ENCODE measurements around the gene PRDM7. TPM values are rescaled to one million over a fixed set of nuclear protein-coding genes. Genes with fewer than 3 reads are reported as not detected.
"Not testable (repeated sequence)": the region's sequence is repeated elsewhere in the genome, so short reads cannot be mapped to it uniquely, and the experiment has no call there.

The PRDM7 gene
- total RNA-seq, 2 experiments from 2014 or later = not detected

- H3K4me3 Mint-ChIP-seq; intact Hi-C loops (cut with micrococcal nuclease); H3K27ac Mint-ChIP-seq; POLR2A ChIA-PET; H3K36me3 Mint-ChIP-seq; DNase-seq; H3K27me3 Mint-ChIP-seq: not testable (repeated sequence)
- peaks cover 27% of the 10 kb centered on the region for H3K9me3 Mint-ChIP-seq
- CTCF ChIA-PET = interaction anchor here (1.2 kb wide), 1 partner anchor 26 kb away, joined by 5 read pairs; no protein-coding TSS in a partner anchor
- H3K4me1 Mint-ChIP-seq (ENCODE audit: low read depth) = peaks cover 19% of the 10 kb centered on the region
Observed at GRCh38 chr16:90056521-90056920, 20.6 kb downstream of the PRDM7 start.

GRCh38 chr16:90055371-90055770, 21.8 kb downstream of the PRDM7 start:
- Mint-ChIP-seq H3K36me3 (peaks cover 9% of the 10 kb centered on the region), H3K9me3 (peaks cover 27% of the 10 kb centered on the region), H3K27ac (no peak overlapping the region), H3K4me3 (no peak overlapping the region), H3K27me3 (peaks cover 2% of the 10 kb centered on the region), H3K4me1 (ENCODE audit: low read depth) (peaks cover 19% of the 10 kb centered on the region)
- CTCF ChIA-PET = no interaction called here
- DNase-seq = no peak
- intact Hi-C loops (cut with micrococcal nuclease) = no loop called here
- POLR2A ChIA-PET = no interaction called here

GRCh38 chr16:90054554-90054953, 22.6 kb downstream of the PRDM7 start:
- intact Hi-C loops (cut with micrococcal nuclease) = no loop called here
- peaks cover 27% of the 10 kb centered on the region for H3K9me3 Mint-ChIP-seq
- ChIA-PET POLR2A (no interaction called here), CTCF (no interaction called here)
- no peak overlapping the region for H3K27ac Mint-ChIP-seq
- no peak overlapping the region for H3K4me3 Mint-ChIP-seq
- H3K36me3 Mint-ChIP-seq = peaks cover 9% of the 10 kb centered on the region
- no peak for DNase-seq
- H3K27me3 Mint-ChIP-seq = no peaks in the 10 kb centered on the region
- H3K4me1 Mint-ChIP-seq (ENCODE audit: low read depth) = peaks cover 19% of the 10 kb centered on the region

GRCh38 chr16:90053902-90054500, 23.1 kb downstream of the PRDM7 start:
- intact Hi-C loops (cut with micrococcal nuclease) = no loop called here
- peaks cover 9% of the 10 kb centered on the region for H3K36me3 Mint-ChIP-seq
- no peak for DNase-seq
- CTCF ChIA-PET = no interaction called here
- no peak overlapping the region for H3K27ac Mint-ChIP-seq
- no peaks in the 10 kb centered on the region for H3K27me3 Mint-ChIP-seq
- no peak overlapping the region for H3K4me3 Mint-ChIP-seq
- peaks cover 19% of the 10 kb centered on the region for H3K4me1 Mint-ChIP-seq (ENCODE audit: low read depth)
- POLR2A ChIA-PET = no interaction called here
- peaks cover 27% of the 10 kb centered on the region for H3K9me3 Mint-ChIP-seq

- no peak overlapping the region for H3K4me3 Mint-ChIP-seq
- H3K27me3 Mint-ChIP-seq = peaks cover 5% of the 10 kb centered on the region
- no peak for DNase-seq
- H3K4me1 Mint-ChIP-seq (ENCODE audit: low read depth) = peaks cover 7% of the 10 kb centered on the region
- H3K36me3 Mint-ChIP-seq = peaks cover 9% of the 10 kb centered on the region
- CTCF ChIA-PET = no interaction called here
- POLR2A ChIA-PET = interaction anchor here (1.1 kb wide), 1 partner anchor 32 kb away, joined by 3 read pairs; no protein-coding TSS in a partner anchor
- intact Hi-C loops (cut with micrococcal nuclease) = no loop called here
- no peak overlapping the region for H3K27ac Mint-ChIP-seq
- H3K9me3 Mint-ChIP-seq = peaks cover 27% of the 10 kb centered on the region
Observed at GRCh38 chr16:90050969-90051368, 26.2 kb downstream of the PRDM7 start.

- Mint-ChIP-seq H3K27me3 (peaks cover 5% of the 10 kb centered on the region), H3K9me3 (peaks cover 12% of the 10 kb centered on the region), H3K4me3 (no peak overlapping the region), H3K27ac (no peak overlapping the region), H3K4me1 (ENCODE audit: low read depth) (peaks cover 7% of the 10 kb centered on the region), H3K36me3 (peaks cover 2% of the 10 kb centered on the region)
- POLR2A ChIA-PET = no interaction called here
- no peak for DNase-seq
- CTCF ChIA-PET = no interaction called here
- intact Hi-C loops (cut with micrococcal nuclease) = no loop called here
Observed at GRCh38 chr16:90048737-90049330, 28.3 kb downstream of the PRDM7 start.

- intact Hi-C loops (cut with micrococcal nuclease) = no loop called here
- POLR2A ChIA-PET = no interaction called here
- Mint-ChIP-seq H3K36me3 (peaks cover 3% of the 10 kb centered on the region), H3K27ac (no peak overlapping the region), H3K4me1 (ENCODE audit: low read depth) (peaks cover 7% of the 10 kb centered on the region), H3K9me3 (peaks cover 9% of the 10 kb centered on the region), H3K27me3 (peaks cover 5% of the 10 kb centered on the region), H3K4me3 (no peak overlapping the region)
- DNase-seq = no peak
- CTCF ChIA-PET = interaction anchor here (1.1 kb wide), 1 partner anchor 33 kb away, joined by 3 read pairs; no protein-coding TSS in a partner anchor
Observed at GRCh38 chr16:90048347-90048722, 28.8 kb downstream of the PRDM7 start.

- H3K4me3 Mint-ChIP-seq = no peak overlapping the region
Observed at GRCh38 chr16:90047714-90048346, 29.3 kb downstream of the PRDM7 start.

GRCh38 chr16:90046971-90047713, 30.0 kb downstream of the PRDM7 start:
- H3K27ac Mint-ChIP-seq = no peak overlapping the region
- H3K4me1 Mint-ChIP-seq (ENCODE audit: low read depth) = peaks cover 7% of the 10 kb centered on the region
- ChIA-PET POLR2A (no interaction called here), CTCF (interaction anchor here (0.5 to 1.1 kb wide), 2 partner anchors 34 to 99 kb away, joined by 3 read pairs; no protein-coding TSS in a partner anchor)
- peaks cover 3% of the 10 kb centered on the region for H3K9me3 Mint-ChIP-seq
- H3K36me3 Mint-ChIP-seq = peaks cover 6% of the 10 kb centered on the region
- DNase-seq = no peak
- H3K27me3 Mint-ChIP-seq = peaks cover 5% of the 10 kb centered on the region
- intact Hi-C loops (cut with micrococcal nuclease) = no loop called here
- H3K4me3 Mint-ChIP-seq = no peak overlapping the region

More at GRCh38 chr16:90047714-90048346, 29.3 kb downstream of the PRDM7 start:
- H3K36me3 Mint-ChIP-seq = peaks cover 5% of the 10 kb centered on the region
- no peak overlapping the region for H3K27ac Mint-ChIP-seq
- peaks cover 7% of the 10 kb centered on the region for H3K4me1 Mint-ChIP-seq (ENCODE audit: low read depth)
- POLR2A ChIA-PET = no interaction called here
- peaks cover 5% of the 10 kb centered on the region for H3K27me3 Mint-ChIP-seq
- CTCF ChIA-PET = interaction anchor here (1.1 kb wide), 1 partner anchor 34 kb away, joined by 3 read pairs; no protein-coding TSS in a partner anchor
- no peak for DNase-seq
- H3K9me3 Mint-ChIP-seq = peaks cover 4% of the 10 kb centered on the region
- intact Hi-C loops (cut with micrococcal nuclease) = no loop called here

GRCh38 chr16:90046122-90046970, 30.8 kb downstream of the PRDM7 start:
- H3K4me3 Mint-ChIP-seq = no peak overlapping the region
- peaks cover 6% of the 10 kb centered on the region for H3K36me3 Mint-ChIP-seq
- DNase-seq = no peak
- H3K27ac Mint-ChIP-seq = no peak overlapping the region
- peaks cover 7% of the 10 kb centered on the region for H3K4me1 Mint-ChIP-seq (ENCODE audit: low read depth)
- CTCF ChIA-PET = interaction anchor here (0.5 kb wide), 1 partner anchor 98 kb away, joined by 3 read pairs; no protein-coding TSS in a partner anchor
- H3K27me3 Mint-ChIP-seq = peaks cover 5% of the 10 kb centered on the region
- H3K9me3 Mint-ChIP-seq = no peaks in the 10 kb centered on the region
- POLR2A ChIA-PET = no interaction called here
- intact Hi-C loops (cut with micrococcal nuclease) = no loop called here

GRCh38 chr16:90044111-90044551, 33.0 kb downstream of the PRDM7 start:
- Mint-ChIP-seq H3K4me3 (no peak overlapping the region), H3K27me3 (peaks cover 5% of the 10 kb centered on the region), H3K9me3 (no peaks in the 10 kb centered on the region), H3K27ac (no peak overlapping the region), H3K4me1 (ENCODE audit: low read depth) (peaks cover 7% of the 10 kb centered on the region), H3K36me3 (peaks cover 6% of the 10 kb centered on the region)
- ChIA-PET CTCF (no interaction called here), POLR2A (no interaction called here)
- intact Hi-C loops (cut with micrococcal nuclease) = no loop called here
- no peak for DNase-seq
